ENCODE data around the gene TRIM33.

GRCh38 chr1:114431026-114431425, 80.0 kb downstream of the TRIM33 start:
- TF ChIP-seq CTCF (IDR thresholded peaks at IDR 0.05; ENCODE audit: low read length), result no peak
- no peak for TF ChIP-seq EZH2 (IDR thresholded peaks at IDR 0.05; ENCODE audit: borderline replicate concordance, low read length)
